ENCODE data around the gene RALBP1.

GRCh38 chr18:9586814-9587213 is 111.5 kb downstream of the RALBP1 start:
- TF ChIP-seq CTCF (IDR thresholded peaks at IDR 0.05) (no peak), REST (IDR thresholded peaks at IDR 0.05; ENCODE audit: insufficient read depth in 1 of 2, low read depth in 2 of 2, low read length in 1 of 2) (no peak), POLR2AphosphoS5 (IDR thresholded peaks at IDR 0.05; ENCODE audit: low read depth, low read length) (no peak), SIN3A (IDR thresholded peaks at IDR 0.05; ENCODE audit: borderline replicate concordance, insufficient read depth, low read depth, low read length) (no peak), TCF7L2 (IDR thresholded peaks at IDR 0.05; ENCODE audit: low read depth, low read length) (no peak)

All from Panc1 (cell line).